ENCODE data around the gene ANO10.

DNA sequence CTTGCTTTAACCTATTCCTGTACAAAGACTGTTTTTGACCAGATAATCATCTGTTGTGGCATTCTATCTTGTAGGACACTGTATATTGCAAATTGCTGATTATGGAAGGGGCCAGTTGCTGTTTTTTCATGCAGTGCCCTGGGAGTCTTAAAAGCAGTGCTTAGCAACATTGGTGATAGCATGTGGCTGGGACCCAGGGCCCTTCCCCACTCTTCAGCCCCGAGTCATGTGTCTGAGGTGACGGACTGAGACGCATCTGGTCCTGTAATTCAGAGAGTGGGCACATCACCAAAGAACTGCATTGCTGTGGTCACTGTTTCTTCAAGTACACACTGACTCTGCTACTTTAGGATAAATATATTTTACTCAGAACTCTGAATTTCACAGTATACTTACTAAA is 272.1 kb downstream of the ANO10 start:
- TF ChIP-seq, protein P1, sequence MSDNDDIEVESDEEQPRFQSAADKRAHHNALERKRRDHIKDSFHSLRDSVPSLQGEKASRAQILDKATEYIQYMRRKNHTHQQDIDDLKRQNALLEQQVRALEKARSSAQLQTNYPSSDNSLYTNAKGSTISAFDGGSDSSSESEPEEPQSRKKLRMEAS (IDR thresholded peaks at IDR 0.05), result no peak
- TF ChIP-seq RAD21 (IDR thresholded peaks at IDR 0.05; ENCODE audit: low read depth) (no peak), CEBPB (IDR thresholded peaks at IDR 0.05) (no peak), EP300 (IDR thresholded peaks at IDR 0.05; ENCODE audit: borderline replicate concordance) (no peak)
- TF ChIP-seq, protein P2, sequence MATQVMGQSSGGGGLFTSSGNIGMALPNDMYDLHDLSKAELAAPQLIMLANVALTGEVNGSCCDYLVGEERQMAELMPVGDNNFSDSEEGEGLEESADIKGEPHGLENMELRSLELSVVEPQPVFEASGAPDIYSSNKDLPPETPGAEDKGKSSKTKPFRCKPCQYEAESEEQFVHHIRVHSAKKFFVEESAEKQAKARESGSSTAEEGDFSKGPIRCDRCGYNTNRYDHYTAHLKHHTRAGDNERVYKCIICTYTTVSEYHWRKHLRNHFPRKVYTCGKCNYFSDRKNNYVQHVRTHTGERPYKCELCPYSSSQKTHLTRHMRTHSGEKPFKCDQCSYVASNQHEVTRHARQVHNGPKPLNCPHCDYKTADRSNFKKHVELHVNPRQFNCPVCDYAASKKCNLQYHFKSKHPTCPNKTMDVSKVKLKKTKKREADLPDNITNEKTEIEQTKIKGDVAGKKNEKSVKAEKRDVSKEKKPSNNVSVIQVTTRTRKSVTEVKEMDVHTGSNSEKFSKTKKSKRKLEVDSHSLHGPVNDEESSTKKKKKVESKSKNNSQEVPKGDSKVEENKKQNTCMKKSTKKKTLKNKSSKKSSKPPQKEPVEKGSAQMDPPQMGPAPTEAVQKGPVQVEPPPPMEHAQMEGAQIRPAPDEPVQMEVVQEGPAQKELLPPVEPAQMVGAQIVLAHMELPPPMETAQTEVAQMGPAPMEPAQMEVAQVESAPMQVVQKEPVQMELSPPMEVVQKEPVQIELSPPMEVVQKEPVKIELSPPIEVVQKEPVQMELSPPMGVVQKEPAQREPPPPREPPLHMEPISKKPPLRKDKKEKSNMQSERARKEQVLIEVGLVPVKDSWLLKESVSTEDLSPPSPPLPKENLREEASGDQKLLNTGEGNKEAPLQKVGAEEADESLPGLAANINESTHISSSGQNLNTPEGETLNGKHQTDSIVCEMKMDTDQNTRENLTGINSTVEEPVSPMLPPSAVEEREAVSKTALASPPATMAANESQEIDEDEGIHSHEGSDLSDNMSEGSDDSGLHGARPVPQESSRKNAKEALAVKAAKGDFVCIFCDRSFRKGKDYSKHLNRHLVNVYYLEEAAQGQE (IDR thresholded peaks at IDR 0.05; ENCODE audit: low read depth), result no peak
